HG02678 (cell line): ENCODE results near the gene KSR2.
"Not testable (repeated sequence)": the region's sequence is repeated elsewhere in the genome, so short reads cannot be mapped to it uniquely, and the experiment has no call there.

ENCODE experiments used
- ATAC-seq: cut with Tn5 transposase; IDR thresholded peaks from one replicate; pipeline ENCODE4 v1.9.1; 2021; ENCODE audit warnings: mild to moderate bottlenecking, moderate library complexity; ENCODE audit not compliant: unreplicated experiment

KSR2 gene

DNA sequence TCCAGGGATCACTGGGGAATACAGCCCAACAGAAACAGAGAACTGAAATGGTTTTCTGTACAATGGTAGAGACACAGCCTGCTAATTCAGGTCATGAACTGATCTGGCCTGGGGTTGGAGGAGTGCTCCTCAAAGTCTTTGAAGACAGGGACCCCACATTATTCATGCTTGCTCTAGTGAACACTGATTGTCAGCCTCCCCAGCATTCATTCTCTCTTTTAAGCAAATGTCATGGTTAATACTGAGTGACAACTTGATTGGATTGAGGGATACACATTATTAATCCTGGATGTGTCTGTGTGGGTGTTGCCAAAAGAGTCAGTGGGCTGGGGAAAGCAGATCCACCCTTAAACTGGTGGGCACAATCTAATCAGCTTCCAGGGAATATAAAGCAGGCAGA, 319.0 kb downstream of the KSR2 start:
- no peak for ATAC-seq

GRCh38 chr12:117646520-117646919, 322.3 kb downstream of the KSR2 start:
- ATAC-seq = no peak

DNA sequence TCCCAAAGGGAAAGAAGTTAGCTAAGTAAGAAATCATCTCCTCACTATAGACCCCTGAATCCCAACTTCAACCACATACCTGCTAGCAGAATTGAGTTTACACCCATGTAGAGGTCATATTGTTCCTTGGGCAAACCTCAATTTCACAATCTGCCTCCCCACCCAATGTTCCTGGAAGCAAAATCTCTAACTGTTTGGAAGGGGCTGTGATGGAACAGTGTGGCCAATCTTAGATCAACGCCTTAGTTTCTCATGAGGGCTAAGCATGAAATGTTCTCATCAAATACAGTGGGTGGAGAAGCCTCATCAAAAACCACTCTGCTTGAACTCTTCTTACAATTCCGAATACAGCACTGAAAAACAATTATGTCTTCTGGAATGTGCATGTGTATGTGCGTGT, 323.3 kb downstream of the KSR2 start:
- ATAC-seq = no peak

DNA sequence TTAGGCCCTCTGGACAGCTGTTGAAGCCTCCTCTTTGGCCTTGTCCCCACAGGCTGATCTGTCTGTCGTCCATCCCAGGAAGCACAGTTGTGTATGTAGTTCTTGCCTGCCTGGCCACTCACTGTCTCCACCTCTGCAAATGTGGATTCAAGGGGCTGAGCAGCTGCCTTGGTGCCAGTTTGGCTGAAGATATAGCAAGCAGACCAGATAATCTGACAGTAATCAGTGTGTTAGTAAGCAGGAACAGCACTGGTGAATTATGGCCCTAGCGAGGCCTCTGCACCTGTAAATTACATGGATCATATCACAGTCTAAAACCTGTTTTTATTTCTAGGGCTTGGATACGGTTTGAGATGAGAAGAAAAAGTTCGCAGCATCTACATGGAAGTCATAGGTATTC, 324.8 kb downstream of the KSR2 start:
- no peak for ATAC-seq

- ATAC-seq = no peak
Measured at GRCh38 chr12:117641885-117642284, 326.9 kb downstream of the KSR2 start.

- no peak for ATAC-seq
Measured at GRCh38 chr12:117640511-117640910, 328.3 kb downstream of the KSR2 start.

GRCh38 chr12:117629454-117629853, 339.3 kb downstream of the KSR2 start:
- ATAC-seq = no peak

DNA sequence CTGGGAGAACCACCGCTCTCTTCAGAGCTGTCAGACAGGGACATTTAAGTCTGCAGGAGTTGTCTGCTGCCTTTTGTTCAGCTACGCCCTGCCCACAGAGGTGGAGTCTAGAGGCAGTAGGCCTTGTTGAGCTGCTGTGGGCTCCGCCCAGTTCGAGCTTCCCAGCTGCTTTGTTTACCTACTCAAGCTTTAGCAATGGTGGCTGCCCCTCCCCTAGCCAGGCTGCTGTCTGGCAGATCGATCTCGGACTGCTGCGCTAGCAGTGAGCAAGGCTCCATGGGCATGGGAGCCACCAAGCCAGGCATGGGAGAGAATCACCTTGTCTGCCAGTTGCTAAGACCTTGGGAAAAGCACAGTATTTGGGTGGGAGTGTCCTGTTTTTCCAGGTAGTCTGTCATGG, 340.1 kb downstream of the KSR2 start:
- not testable (repeated sequence) for ATAC-seq

- ATAC-seq = no peak
Measured at GRCh38 chr12:117622741-117623140, 346.0 kb downstream of the KSR2 start.

DNA sequence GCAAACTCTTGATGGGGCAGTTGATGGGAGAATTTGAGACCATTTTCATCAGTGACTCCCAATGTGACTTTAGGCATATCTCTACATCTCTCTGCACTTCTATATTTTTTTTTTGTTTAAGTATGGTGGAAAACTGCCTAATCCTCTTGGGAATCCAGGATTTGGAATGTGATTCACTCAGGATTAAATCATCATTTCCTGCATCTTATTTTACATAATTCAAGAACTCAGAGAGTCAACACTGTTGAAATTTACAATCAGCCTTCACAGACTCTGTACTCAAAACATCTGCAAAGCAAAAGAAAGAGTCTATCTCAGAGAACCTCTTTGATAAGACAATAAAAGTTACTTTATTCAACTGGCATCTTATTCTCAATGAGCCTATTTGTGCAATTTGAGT, 346.7 kb downstream of the KSR2 start:
- ATAC-seq = no peak

DNA sequence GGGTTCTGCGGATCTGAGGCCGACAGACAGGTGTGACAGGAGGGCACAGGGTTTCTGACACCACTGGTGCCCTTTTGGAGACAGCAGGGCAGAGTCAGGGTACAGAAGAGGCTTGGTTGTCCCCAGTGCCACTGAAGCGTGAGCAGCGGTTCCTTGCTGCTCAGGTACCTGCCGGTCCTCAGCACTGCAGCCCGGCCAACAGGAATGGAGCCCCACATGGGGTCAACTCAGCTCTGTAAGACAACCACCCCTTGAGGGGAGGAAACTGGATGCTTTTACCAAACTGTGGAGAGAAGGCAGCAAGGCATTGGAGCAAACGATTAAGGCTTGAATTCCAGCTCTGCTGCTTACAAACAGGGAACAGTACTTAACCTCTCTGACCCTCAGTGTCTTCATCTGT, 361.0 kb downstream of the KSR2 start:
- no peak for ATAC-seq

GRCh38 chr12:117606945-117607344, 361.8 kb downstream of the KSR2 start:
- ATAC-seq = no peak

- ATAC-seq = no peak
Measured at GRCh38 chr12:117606024-117606423, 362.8 kb downstream of the KSR2 start.

- no peak for ATAC-seq
Measured at GRCh38 chr12:117603316-117604113, 365.3 kb downstream of the KSR2 start.

- no peak for ATAC-seq
Measured at GRCh38 chr12:117599849-117600248, 368.9 kb downstream of the KSR2 start.

DNA sequence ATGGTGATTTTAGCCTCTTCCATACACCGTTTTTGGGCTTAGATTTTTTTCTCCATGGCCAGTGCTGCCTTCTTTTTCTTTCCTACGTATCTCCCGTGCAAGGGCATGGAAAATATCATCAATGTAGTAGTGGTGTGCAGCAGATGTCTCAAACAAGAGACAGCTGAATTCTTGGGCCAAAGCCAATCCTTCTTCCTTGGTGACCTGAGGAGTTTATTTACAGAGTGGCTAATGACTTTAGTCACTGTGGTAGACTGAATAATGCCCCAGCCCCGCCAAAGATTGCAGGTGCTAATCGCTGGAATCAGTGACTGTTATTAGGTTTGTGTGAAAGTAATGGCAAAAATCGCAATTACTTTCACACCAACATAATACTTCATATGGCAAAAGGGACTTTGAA, 371.8 kb downstream of the KSR2 start:
- no peak for ATAC-seq

DNA sequence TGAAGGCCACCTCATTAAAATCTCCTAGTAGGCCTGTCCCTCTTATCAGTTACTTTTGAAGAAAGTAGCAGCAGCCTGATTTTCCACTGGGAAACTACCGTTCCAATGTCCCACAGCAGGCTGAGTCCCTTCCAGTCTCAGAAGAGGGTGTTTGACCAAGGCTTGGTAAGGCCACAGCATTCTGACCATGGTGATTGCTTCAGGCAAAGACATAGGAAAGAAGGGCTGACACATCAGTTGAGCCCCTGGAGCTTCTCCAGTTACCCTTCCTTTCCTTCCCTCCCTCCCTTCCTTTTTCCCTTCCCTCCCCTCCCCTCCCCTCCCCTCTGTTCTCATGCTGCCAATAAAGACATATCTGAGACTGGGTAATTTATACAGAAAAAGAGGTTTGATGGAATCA, 373.0 kb downstream of the KSR2 start:
- ATAC-seq = no peak

DNA sequence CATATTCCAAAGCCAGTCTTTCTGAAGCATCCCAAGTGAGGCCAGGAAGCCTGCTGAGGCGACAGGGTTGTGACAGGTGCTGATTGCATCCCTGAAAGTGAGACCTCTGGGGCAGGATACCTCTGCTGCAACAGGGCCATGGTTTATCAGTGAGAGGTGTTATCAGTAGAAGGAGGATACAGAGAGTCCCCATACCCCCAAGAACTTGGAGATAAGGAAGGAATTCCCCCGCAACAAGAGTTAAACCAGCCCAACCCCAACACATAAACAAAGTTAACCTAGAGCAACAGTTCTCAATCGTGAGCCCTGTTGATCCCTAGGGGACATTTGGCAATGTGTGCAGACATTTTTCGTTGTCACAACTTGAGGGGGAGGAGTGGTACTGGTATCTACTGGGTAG, 374.3 kb downstream of the KSR2 start:
- no peak for ATAC-seq

- ATAC-seq = no peak
Measured at GRCh38 chr12:117593815-117594400, 374.9 kb downstream of the KSR2 start.

DNA sequence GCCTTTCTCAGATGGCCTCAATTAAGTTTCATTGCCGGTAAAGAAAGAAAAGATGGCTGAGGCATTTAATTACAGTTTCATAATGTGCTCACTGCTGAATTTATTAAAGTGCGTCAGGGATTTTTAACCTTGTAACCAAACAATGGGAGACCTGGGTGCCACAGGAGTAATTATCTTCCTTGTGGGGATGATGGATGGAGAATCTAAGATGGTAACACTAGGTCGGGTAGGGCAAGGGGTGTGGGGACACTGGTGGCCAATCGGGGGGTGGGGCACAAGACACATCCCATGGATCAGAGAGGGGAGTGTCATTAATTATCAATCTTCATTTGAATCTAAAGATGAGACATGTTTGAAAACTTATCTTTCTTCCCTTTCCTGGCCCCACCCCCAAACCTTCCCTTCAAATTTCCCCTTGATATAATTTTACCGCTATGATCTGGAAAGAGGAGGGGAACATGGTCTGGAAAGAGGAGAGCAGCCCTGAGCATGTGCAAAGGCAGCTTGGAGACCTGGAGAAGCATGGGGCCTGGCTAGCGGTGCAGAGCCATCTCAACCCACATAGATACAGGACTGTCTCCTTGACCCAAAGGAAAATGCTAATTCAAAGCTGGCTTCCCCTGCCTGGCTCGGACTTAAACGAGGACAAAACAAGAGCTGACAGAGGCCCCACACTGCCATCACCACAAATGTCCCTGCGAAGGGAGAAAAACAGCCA, 376.0 kb downstream of the KSR2 start:
- ATAC-seq = no peak

- no peak for ATAC-seq
Measured at GRCh38 chr12:117590999-117591398, 377.8 kb downstream of the KSR2 start.

DNA sequence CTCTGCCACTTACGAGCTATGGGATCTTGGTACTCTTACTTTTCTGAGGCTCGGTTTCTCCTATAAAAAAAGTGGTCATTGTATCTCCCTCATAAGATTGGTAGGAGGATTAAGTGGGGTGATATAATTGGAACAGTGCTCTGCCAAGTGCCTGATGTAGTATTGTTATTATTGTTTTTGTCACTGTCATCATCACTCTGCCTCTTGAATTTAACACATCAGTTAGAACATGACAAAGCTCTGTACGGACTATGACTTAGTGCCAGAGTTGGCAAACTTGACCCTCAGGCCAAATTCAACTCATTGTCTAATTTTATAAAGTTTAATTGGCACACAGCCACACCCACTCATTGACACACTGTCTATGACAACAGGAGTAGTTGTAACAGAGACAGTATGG, 378.4 kb downstream of the KSR2 start:
- ATAC-seq = no peak
